Activated CD4-positive, CD25-positive, alpha-beta regulatory T cell treated with anti-CD3 and anti-CD28 coated beads, Interleukin-2, amount 50 U/mL, for 16 hours (primary cell): Measurements from ENCODE around the gene ECHDC1.

Source experiments
- DNase-seq: peaks from one replicate; pipeline ENCODE4 v3.0.0-alpha.2; 2020; ENCODE audit warnings: low read depth, low spot score

Gene ECHDC1

DNA sequence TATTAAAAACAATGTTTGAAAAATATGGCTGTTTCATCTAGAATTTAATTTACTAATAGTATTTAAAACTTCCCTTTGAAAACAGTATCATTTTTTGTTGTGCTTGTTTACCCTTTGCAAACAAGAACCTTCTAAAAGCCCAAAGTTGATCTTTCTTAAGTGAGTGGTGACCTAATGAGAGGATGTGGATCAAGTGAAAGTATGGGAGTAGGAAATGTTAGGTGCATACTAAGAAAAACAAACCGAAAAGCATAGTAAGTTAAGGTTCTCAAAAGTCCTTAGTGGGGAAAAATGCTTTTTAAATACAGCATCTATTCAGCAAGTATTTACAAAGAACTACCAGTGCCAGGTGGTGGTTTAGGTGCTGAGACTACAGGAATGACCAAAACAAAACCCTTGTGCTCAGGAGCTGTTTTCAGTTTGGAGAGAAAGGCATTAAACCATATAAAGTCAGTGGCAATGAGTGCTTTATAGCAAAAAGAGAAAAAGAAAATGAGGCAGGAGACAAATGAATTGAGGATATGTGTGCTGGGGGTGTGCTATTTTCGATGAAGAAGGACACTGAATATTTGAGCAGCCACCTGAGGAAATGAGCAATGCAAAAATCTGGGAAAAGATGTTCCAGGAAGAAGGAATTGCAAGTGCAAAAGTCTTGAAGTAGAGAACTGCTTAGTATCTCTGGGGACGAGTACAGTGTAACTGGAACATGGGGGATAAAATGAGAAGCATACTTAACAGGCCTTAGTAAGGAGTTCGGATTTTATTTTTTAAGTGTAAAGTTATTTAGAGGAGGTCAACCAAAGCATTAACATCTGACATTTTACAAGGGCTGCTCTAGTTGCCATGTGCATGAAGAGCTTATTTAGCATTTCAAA lies 52.8 kb downstream of the ECHDC1 start:
- DNase-seq = no peak

DNA sequence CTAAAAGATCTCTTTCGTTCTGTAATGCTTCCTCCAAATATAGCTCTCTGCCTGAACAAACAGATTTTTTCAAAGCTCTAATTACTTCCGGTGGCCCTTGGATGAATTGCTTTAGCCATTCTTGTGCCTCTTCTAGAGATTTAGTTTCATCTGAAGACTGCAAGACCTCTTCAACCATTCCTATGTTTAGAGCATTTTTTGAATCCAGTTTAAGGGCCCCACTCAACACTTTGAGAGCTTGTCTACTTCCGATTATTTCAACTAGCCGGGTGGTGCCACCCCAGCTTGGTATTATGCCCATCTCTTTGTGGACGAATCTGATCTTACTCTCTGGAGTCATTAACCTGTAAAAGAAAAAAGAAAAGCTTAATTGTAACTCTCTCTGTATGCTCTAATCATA lies 53.5 kb downstream of the ECHDC1 start:
- DNase-seq = no peak

DNA sequence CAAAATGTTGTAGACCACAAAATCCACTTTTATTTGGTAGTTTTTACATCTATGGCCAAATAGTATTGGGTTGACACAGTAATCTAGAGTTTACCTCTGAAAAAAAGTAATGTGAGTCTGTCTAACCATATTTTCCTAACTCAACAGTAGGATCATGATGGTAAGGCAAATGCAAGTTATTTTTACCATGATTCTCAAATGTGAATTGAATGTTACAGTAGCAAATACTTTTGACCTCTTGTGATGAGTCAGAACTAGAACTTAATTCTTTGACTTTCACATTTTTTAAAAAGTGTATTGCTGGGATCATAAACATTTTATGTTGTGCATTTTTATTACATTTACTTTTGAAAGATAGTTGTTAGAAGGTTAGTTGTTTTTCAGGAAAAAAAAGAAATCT lies 54.7 kb downstream of the ECHDC1 start:
- no peak for DNase-seq

DNA sequence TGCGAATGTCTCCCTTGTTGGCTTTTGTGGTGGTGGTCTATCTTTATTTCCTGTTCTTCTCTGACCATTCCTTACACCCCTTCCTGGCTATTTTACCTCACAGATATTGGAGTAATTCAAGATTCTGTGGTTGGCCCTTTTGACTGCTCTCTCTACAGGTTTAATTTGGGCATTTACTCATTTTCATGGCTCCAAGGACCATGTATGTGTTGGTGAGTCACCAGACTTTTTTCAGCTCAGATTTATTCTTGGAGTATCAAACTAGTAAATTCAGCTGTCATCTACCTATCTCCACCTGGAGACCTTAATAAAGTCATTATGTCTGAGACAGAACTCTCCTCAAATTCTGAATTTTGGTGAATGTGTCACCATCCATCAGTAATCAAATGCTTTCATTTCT lies 61.2 kb downstream of the ECHDC1 start:
- DNase-seq = no peak

DNA sequence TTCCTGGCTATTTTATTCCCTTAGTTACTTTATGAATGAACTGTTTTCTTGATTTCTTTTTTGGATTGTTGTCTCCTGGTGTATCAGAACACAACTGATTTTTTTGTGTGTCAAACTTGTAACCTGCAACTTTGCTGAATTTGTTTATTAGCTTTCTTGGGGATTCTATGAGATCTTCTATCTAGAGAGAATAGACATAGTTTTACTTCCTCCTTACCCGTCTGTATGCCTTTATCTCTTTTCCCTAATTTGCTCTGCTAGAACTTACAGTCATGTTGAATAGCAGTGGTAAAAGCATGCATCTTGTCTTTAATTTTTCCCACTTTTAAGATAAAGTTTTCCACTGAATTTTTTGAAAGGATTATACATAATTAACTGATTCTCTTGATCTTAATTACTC lies 63.6 kb downstream of the ECHDC1 start:
- DNase-seq = no peak

- no peak for DNase-seq
Observed at GRCh38 chr6:127277878-127278843, 65.2 kb downstream of the ECHDC1 start.

GRCh38 chr6:127276331-127276730 lies 67.1 kb downstream of the ECHDC1 start:
- DNase-seq = no peak

GRCh38 chr6:127273499-127273898 lies 69.9 kb downstream of the ECHDC1 start:
- no peak for DNase-seq

- DNase-seq = no peak
Observed at GRCh38 chr6:127272576-127272975, 70.8 kb downstream of the ECHDC1 start.

DNA sequence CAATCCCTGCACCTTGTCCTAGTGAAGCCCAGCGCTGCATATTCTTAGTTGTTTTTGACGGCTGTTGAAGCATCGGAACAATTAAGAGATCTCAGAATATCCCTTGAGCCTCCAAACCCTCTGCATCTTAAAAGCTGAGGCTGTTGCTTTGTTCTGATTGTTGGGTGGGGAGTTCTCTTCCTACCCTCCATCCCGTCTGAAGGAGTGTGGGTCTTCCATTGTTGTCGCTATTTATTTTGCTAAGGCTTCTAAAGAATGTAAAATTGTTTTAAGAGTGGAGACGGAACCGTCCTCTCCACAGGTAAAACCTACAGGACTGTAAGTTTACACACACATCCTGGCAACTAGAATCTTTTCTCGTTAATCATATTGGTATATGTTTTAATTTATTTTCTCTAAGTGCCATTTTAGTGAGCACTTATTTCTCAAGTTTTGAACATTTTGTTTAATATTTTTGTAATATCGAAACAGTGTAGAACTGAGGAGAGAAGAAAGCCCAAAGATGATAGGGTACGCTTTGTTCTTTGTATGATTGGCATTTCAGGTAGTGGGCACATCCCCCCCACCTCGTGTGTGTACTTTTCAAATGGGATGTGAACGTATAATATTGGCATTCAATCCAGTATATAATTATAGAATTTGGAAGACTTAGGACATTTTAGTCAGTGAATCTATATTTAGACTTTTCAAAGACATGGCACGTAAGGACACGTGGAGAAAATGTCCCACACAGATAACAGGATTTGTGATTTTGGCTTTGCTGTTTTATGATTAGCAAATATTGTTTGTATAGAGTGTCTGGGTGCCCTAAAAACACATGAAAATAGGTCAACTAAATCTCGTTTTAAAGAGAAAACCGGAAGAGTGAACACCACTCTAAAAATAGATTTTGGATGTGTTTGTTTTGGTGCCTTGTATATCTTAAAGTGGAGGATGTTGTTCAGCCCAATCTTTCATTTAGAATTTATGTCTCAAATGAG lies 75.5 kb downstream of the ECHDC1 start:
- no peak for DNase-seq

DNA sequence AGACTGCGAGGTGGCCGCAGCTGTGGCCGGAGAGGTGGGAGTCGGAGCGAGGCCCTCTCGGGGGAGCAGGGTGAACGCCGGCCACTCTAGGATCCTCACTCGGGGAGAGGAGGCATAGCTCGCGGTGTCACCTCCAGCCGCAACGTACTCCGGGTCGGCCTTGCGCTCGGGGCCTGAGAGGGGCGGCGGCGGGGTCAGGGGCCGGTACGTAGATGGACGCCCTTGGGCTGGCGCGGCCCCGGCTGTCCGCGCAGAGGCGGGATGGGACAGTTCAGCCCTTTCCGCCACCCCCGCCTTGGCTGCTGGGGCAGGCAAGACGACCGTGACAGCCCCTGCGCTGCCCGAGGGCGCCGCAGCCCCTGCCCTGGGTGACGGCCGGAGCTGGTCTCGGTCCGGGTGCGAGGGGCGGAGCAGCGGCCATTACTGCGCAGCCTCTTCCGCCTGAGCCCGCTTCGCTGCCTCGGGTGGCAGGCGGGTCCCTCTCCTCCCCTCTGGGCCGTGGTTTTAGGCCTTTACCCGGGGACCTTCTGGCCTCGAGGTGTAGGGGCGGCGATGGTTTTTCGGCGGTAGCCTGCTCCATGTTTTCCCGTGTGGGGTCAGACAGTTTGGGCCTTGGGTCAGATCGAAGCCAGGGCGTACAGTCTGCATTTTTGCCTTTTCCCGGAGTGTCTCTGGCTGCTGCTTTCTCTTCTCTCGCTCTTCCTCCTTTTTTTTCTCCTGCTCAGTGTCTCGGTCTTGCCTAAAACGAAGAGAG lies 76.3 kb downstream of the ECHDC1 start:
- DNase-seq = peak; percentile 7

DNA sequence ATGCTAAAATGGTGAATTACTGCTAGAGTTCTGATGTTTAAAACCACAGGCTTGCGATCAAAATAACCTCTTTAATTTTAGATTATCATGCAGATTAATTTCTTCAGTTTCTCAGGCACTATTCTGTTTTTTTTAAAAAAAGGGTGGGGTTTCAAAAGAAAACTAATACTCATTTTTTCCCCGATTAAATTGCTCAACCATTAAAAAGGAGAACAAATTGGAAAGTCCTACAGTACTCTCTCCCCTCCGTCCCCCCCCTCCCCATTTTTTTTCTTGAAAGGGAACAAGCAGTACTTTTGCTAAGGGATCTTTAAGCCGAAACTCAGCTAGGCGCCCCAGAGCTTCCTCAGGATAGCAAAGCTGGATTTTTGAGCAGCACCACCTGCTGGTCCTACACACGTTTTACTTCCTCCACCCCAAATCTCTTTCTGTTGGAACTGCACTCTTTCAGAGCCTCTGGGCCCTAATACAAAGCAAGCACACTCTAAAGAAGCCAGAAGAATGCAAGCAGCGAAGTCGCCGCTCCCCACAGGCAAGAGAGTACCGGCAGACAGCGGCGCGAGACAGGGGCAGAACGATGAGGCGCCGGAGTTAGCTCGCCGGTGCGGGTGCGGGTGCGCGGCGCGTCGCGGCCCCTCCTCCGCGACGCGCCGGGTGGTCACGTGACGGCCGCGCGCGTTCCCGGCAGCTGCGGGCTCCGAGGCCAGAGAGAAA lies 77.1 kb downstream of the ECHDC1 start, which contains the start of gene RNF146:
RNF146 (plus strand) TSS at position 687 of the 714 bp plus-strand sequence. CDS start 13,475 bp downstream, outside the sequence.
- peak; percentile 35 for DNase-seq

DNA sequence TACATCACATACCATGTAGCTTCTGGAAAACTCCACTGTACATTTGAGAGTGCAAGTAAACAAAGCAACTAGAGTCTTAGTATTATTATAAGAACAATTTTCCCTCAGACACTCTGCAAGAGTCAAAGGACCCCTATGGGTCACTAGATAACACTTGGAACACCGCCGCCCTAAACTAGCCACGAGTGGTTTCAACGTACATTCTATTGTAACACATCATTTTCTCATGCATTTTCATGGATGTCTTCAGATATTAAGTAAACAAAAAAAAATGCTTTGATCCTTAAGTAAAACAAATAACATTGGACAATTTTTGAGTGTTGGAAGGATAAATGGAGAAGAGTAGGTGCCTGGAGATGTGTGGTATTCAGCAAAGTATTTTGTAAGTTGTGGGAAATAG lies 79.9 kb downstream of the ECHDC1 start:
- no peak for DNase-seq

- no peak for DNase-seq
Observed at GRCh38 chr6:127262896-127263295, 80.5 kb downstream of the ECHDC1 start.

DNA sequence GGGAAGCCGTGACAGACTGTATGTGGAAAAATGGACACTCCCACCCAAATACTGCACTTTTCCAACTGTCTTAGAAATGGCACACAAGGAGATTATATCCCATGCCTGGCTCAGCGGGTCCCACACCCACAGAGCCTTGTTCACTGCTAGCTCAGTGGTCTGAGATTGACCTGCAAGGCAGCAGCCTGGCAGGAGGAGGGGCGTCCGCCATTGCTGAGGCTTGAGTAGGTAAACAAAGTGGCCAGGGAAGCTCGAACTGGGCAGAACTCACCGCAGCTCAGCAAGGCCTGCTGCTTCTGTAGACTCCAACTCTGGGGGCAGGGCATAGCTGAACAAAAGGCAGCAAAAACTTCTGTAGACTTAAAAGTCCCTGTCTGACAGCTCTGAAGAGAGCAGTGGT lies 88.1 kb downstream of the ECHDC1 start:
- no peak for DNase-seq

GRCh38 chr6:127249621-127250020 lies 93.8 kb downstream of the ECHDC1 start:
- no peak for DNase-seq

DNA sequence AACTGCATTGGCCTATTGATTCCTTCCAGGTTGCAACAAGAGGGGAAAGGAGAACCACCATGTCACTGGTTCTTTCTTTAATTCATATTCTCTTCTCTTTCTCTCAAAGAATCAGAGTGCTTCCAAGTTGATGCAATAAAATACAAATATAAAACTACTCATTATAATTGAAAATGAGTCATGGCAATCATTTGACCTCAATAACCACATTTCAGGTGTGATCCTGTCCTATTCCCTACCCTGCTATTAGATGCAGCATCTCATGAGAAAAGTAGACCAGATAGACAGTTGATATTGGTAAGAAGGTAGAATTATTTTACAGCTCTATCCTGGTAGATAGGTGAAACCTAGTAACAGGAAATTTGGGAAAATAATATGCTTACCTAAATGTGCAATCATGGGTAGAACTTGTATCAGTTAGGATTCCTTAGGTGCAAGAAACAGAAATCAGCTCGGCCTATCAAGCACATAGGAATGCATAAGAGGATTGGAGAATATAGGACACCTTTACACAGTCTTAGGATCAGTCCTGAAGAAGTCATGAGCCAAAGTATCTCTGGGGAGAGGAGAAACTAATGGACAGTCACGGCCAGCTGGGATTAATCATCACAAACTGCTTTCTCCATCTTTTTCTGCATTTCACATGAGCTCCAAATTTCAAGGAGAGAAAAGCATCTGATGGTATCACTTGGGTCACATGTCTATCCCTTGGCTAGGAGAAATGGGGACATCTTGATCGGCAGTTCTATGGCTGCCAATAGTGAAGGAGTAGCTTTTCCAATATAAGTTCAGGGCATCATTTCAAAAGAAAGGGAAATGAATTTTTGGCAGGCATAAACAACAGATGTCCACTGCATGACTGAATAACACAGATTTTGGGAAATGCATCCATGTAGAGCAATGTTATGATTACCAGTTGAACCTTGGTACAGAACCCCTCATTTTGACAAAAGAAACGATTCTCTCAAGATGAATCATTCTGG lies 96.0 kb downstream of the ECHDC1 start:
- DNase-seq = no peak

DNA sequence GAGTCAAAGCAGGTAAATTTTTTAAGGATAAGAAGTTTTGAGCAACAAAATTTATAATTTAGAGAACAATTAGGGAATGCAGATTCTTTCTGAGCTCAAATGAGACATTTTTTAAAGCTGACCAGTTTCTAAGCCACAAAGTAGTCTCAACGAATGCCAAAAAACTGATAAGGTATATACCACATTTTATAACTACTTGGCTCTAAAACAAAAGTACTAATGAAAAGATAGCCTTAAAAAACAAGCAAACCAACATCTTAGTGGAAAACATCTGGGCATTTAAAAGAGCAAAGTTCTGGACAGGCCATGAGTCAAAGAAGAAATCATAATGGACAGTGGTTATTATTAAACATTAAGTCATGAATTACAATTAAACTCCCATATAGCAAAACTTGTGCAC lies 99.9 kb downstream of the ECHDC1 start:
- no peak for DNase-seq
